Esophagus muscularis mucosa (tissue), 4 donors: ENCODE results near the gene PEPD. TPM values are rescaled to one million over a fixed set of nuclear protein-coding genes. Genes with fewer than 3 reads are reported as not detected.

Experiments
- DNase-seq: peaks from one replicate; pipeline ENCODE4 v3.0.0-alpha.2; 2017; ENCODE audit errors: extremely low spot score
- H3K27ac ChIP-seq, 4 donors: fragments of 200-600 bp; sonication (generic); replicated peaks in 1 of 4; 1 replicate in 3 of 4; 2 replicates in 1 of 4; pipeline ENCODE4 v1.5.1; 2016 to 2019; ENCODE audit warnings: mild to moderate bottlenecking in 1 of 4
- H3K27me3 ChIP-seq, 4 donors: fragments of 200-600 bp; sonication (generic); one replicate each; pipeline versions ENCODE4 v1.5.1 to v1.6.0; 2016 to 2019
- H3K36me3 ChIP-seq, 4 donors: fragments of 200-600 bp; sonication (generic); one replicate each; pipeline ENCODE4 v1.5.1; 2016 to 2019
- H3K4me1 ChIP-seq, 4 donors: fragments of 200-600 bp; sonication (generic); one replicate each; pipeline ENCODE4 v1.5.1; 2016 to 2019
- H3K4me3 ChIP-seq, 4 donors: fragments of 200-600 bp; sonication (generic); 1 replicate in 2 of 4; 2 replicates in 2 of 4; pipeline ENCODE4 v1.5.1; 2016 to 2019; ENCODE audit warnings: mild to moderate bottlenecking in 4 of 4, moderate library complexity in 1 of 4
- H3K9me3 ChIP-seq, 4 donors: fragments of 200-600 bp; sonication (generic); 1 replicate in 3 of 4; 2 replicates in 1 of 4; pipeline ENCODE4 v1.5.1; 2016 to 2019
- EP300 ChIP-seq: sonication (generic); formaldehyde crosslinking; IDR thresholded peaks from one replicate; pipeline ENCODE4 v1.6.1; 2017; ENCODE audit warnings: antibody characterized with exemption
- POLR2A ChIP-seq: fragments of 450-650 bp; IDR thresholded peaks from one replicate; pipeline ENCODE4 v1.6.1; 2017; ENCODE audit warnings: antibody characterized with exemption, moderate library complexity, mild to moderate bottlenecking, low read depth
- POLR2AphosphoS5 ChIP-seq, 2 donors: sonication (generic); formaldehyde crosslinking; IDR thresholded peaks; one replicate each; pipeline ENCODE4 v1.6.1; 2017; ENCODE audit warnings: antibody characterized with exemption in 2 of 2
- WGBS: methylation state at CpG from one replicate; pipeline ENCODE4 v1.1.5; 2018; 5-methylcytosine and 5-hydroxymethylcytosine counted together
- intact Hi-C: fragments of 100-400 bp; cut with DNase I; formaldehyde crosslinking; loops from one replicate; pipeline ENCODE4 v1.15.1; 2023
- total RNA-seq, 4 donors: library from RNA; depleted of rRNA; stranded (reverse); fragments of >200 nt; gene quantifications; one replicate each; pipeline versions ENCODE4 v1.1.0 to v1.2.1, GENCODE V29; 2016
- TF ChIP-seq, protein P1 (sequence below), 3 experiments: fragments of 200-600 bp in 2 of 3; fragments of 450-650 bp in 1 of 3; sonication (generic) in 2 of 3; IDR thresholded peaks; one replicate each; pipeline ENCODE4 v1.5.1; 2017 to 2019; ENCODE audit warnings: antibody characterized with exemption in 3 of 3, mild to moderate bottlenecking in 2 of 3, moderate library complexity in 1 of 3

PEPD gene
- total RNA-seq, 4 donors from 2014 or later: 59.8 to 90.9 (median 73.0) TPM

GRCh38 chr19:33499671-33500506 is 21.7 kb downstream of the PEPD start:
- no peak for DNase-seq
- Histone ChIP-seq H3K4me3 (no peak overlapping the region), H3K27me3 (no peaks in the 10 kb centered on the region), H3K9me3 (no peaks in the 10 kb centered on the region), H3K4me1 (no peaks in the 10 kb centered on the region), H3K36me3 (peaks cover 16 to 96% (median 61%) of the 10 kb centered on the region in 4 donors), H3K27ac (no peak overlapping the region)
- TF ChIP-seq EP300 (no peak), POLR2A (no peak), POLR2AphosphoS5 (IDR thresholded peaks at IDR 0.05) (no peak)
- TF ChIP-seq, protein P1, sequence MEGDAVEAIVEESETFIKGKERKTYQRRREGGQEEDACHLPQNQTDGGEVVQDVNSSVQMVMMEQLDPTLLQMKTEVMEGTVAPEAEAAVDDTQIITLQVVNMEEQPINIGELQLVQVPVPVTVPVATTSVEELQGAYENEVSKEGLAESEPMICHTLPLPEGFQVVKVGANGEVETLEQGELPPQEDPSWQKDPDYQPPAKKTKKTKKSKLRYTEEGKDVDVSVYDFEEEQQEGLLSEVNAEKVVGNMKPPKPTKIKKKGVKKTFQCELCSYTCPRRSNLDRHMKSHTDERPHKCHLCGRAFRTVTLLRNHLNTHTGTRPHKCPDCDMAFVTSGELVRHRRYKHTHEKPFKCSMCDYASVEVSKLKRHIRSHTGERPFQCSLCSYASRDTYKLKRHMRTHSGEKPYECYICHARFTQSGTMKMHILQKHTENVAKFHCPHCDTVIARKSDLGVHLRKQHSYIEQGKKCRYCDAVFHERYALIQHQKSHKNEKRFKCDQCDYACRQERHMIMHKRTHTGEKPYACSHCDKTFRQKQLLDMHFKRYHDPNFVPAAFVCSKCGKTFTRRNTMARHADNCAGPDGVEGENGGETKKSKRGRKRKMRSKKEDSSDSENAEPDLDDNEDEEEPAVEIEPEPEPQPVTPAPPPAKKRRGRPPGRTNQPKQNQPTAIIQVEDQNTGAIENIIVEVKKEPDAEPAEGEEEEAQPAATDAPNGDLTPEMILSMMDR (IDR thresholded peaks at IDR 0.05): no peak
- intact Hi-C loops: no loop called here
- 70% methylated on average over 8 of the region's 13 CpGs for whole genome bisulfite sequencing

- H3K36me3 ChIP-seq: peaks cover 16 to 93% (median 58%) of the 10 kb centered on the region in 4 donors
- intact Hi-C loops: no loop called here
- no peaks in the 10 kb centered on the region for H3K4me1 ChIP-seq
- TF ChIP-seq POLR2A (no peak), POLR2AphosphoS5 (IDR thresholded peaks at IDR 0.05) (no peak)
- TF ChIP-seq, protein P1 (IDR thresholded peaks at IDR 0.05): no peak
- no peak overlapping the region for H3K4me3 ChIP-seq
- H3K27ac ChIP-seq: no peak overlapping the region
- H3K9me3 ChIP-seq: no peaks in the 10 kb centered on the region
- H3K27me3 ChIP-seq: no peaks in the 10 kb centered on the region
- 68% methylated on average over 5 of the region's 6 CpGs for whole genome bisulfite sequencing
- DNase-seq: no peak
These were observed 22.3 kb downstream of the PEPD start for GRCh38 chr19:33499248-33499647.

GRCh38 chr19:33498391-33499000 is 23.1 kb downstream of the PEPD start:
- no peak overlapping the region for H3K27ac ChIP-seq
- WGBS: 92% methylated on average over 9 of the region's 10 CpGs
- H3K4me3 ChIP-seq: no peak overlapping the region
- no peaks in the 10 kb centered on the region for H3K9me3 ChIP-seq
- H3K27me3 ChIP-seq: no peaks in the 10 kb centered on the region
- peaks cover 16 to 86% (median 52%) of the 10 kb centered on the region in 4 donors for H3K36me3 ChIP-seq
- intact Hi-C loops: no loop called here
- no peaks in the 10 kb centered on the region for H3K4me1 ChIP-seq
- TF ChIP-seq EP300 (no peak), POLR2A (no peak), POLR2AphosphoS5 (IDR thresholded peaks at IDR 0.05) (no peak)
- TF ChIP-seq, protein P1 (IDR thresholded peaks at IDR 0.05): no peak
- DNase-seq: no peak

- Histone ChIP-seq H3K4me1 (no peaks in the 10 kb centered on the region), H3K4me3 (no peak overlapping the region), H3K36me3 (peaks cover 16 to 80% (median 50%) of the 10 kb centered on the region in 4 donors), H3K27ac (no peak overlapping the region), H3K9me3 (no peaks in the 10 kb centered on the region), H3K27me3 (no peaks in the 10 kb centered on the region)
- no peak for DNase-seq
- TF ChIP-seq, protein P1 (IDR thresholded peaks at IDR 0.05): no peak
- TF ChIP-seq POLR2A (no peak), EP300 (no peak), POLR2AphosphoS5 (IDR thresholded peaks at IDR 0.05) (no peak)
- intact Hi-C loops: no loop called here
- 93% methylated on average over 10 of the region's 12 CpGs for WGBS
These were observed 23.8 kb downstream of the PEPD start for GRCh38 chr19:33497778-33498175.
